ENCODE measurements around the gene TMCC2.

Gene TMCC2

DNA sequence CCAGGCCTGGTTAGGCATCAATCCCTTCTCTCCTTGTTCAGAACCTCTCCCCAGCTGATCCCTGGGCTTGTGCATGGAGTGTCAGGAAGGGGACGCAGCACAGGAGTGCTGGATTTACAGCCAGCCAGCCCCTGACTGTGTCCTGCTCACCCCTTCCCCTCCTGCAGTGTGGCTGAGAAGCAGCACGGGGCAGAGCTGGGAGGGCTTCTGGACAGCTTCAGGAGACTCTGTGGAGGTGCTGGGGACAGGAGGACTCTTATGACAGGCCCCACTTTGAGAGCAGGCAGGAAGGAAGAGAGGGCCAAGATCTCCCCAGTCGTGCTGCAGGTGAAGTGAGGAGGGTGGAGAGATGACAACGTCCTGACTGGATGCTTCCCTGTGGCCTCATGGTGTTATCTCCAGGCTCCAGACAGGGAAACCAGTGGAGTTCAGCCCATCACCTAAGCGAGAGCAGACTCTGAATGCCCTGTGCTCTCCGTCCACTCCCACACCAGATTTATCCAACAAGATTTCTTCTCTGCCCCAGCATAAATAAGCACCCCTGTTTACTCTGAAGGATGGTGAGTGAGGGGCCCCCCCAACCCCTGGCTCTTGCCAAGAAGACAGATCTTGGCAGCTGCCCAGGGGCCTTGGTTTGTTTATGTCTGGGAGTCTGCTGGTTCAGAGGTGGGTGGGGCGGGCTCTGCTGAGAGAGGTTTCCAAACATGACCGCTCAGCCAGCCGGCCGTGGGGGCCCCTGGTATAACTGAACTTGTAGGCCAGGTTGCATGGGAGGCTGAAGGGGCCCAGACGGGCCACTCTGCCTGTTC, 21.3 kb downstream of the TMCC2 start:
- H3K4me3 ChIP-seq (replicated peaks; ENCODE audit: insufficient read depth, low read length): no peak overlapping the region

DNA sequence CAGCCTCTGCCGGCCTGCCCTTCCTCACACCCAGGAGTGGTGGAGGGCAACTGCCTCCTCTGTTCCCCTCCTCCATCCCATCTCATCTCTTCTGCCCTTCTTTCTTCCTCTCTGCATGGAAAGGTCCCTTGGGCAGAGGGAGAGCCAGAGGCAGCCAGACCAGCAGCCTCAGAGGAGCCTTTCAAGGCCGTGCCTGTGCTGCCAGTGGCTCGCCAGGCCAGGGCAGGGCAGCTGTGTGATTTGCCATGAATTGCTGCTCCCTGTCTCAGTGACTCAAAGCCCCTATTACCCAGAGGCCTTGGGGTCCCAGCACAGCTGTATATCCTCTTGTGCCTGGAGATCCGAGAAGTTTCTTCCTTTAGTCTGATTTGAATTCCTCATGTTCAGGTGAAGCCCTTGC, 21.9 kb downstream of the TMCC2 start:
- no peak overlapping the region for H3K4me3 ChIP-seq (replicated peaks; ENCODE audit: insufficient read depth, low read length)
- no peak for DNase-seq (ENCODE audit: low read depth in 1 of 2, low spot score in 1 of 2)
- TF ChIP-seq POLR2AphosphoS5 (IDR thresholded peaks at IDR 0.05; ENCODE audit: low read depth) (no peak), SPI1 (IDR thresholded peaks at IDR 0.05; ENCODE audit: borderline replicate concordance, low read depth) (no peak), GABPA (IDR thresholded peaks at IDR 0.05; ENCODE audit: low read depth) (no peak)
- TF ChIP-seq, protein P1, sequence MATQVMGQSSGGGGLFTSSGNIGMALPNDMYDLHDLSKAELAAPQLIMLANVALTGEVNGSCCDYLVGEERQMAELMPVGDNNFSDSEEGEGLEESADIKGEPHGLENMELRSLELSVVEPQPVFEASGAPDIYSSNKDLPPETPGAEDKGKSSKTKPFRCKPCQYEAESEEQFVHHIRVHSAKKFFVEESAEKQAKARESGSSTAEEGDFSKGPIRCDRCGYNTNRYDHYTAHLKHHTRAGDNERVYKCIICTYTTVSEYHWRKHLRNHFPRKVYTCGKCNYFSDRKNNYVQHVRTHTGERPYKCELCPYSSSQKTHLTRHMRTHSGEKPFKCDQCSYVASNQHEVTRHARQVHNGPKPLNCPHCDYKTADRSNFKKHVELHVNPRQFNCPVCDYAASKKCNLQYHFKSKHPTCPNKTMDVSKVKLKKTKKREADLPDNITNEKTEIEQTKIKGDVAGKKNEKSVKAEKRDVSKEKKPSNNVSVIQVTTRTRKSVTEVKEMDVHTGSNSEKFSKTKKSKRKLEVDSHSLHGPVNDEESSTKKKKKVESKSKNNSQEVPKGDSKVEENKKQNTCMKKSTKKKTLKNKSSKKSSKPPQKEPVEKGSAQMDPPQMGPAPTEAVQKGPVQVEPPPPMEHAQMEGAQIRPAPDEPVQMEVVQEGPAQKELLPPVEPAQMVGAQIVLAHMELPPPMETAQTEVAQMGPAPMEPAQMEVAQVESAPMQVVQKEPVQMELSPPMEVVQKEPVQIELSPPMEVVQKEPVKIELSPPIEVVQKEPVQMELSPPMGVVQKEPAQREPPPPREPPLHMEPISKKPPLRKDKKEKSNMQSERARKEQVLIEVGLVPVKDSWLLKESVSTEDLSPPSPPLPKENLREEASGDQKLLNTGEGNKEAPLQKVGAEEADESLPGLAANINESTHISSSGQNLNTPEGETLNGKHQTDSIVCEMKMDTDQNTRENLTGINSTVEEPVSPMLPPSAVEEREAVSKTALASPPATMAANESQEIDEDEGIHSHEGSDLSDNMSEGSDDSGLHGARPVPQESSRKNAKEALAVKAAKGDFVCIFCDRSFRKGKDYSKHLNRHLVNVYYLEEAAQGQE (IDR thresholded peaks at IDR 0.05; ENCODE audit: insufficient replicate concordance, low read depth): no peak
- TF ChIP-seq, protein P2, sequence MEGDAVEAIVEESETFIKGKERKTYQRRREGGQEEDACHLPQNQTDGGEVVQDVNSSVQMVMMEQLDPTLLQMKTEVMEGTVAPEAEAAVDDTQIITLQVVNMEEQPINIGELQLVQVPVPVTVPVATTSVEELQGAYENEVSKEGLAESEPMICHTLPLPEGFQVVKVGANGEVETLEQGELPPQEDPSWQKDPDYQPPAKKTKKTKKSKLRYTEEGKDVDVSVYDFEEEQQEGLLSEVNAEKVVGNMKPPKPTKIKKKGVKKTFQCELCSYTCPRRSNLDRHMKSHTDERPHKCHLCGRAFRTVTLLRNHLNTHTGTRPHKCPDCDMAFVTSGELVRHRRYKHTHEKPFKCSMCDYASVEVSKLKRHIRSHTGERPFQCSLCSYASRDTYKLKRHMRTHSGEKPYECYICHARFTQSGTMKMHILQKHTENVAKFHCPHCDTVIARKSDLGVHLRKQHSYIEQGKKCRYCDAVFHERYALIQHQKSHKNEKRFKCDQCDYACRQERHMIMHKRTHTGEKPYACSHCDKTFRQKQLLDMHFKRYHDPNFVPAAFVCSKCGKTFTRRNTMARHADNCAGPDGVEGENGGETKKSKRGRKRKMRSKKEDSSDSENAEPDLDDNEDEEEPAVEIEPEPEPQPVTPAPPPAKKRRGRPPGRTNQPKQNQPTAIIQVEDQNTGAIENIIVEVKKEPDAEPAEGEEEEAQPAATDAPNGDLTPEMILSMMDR (IDR thresholded peaks at IDR 0.05; ENCODE audit: insufficient read depth, low read length): no peak
- no peaks in the 10 kb centered on the region for H3K27me3 ChIP-seq (ENCODE audit: insufficient read depth, poor library complexity, severe bottlenecking)
- H3K27ac ChIP-seq (replicated peaks): no peak overlapping the region

More for the DNA sequence above, 21.3 kb downstream of the TMCC2 start:
- DNase-seq (ENCODE audit: low read depth in 1 of 2, low spot score in 1 of 2): no peak
- H3K27ac ChIP-seq (replicated peaks): no peak overlapping the region
- H3K27me3 ChIP-seq (ENCODE audit: insufficient read depth, poor library complexity, severe bottlenecking): no peaks in the 10 kb centered on the region
- no peak for TF ChIP-seq GABPA (IDR thresholded peaks at IDR 0.05; ENCODE audit: low read depth)

DNA sequence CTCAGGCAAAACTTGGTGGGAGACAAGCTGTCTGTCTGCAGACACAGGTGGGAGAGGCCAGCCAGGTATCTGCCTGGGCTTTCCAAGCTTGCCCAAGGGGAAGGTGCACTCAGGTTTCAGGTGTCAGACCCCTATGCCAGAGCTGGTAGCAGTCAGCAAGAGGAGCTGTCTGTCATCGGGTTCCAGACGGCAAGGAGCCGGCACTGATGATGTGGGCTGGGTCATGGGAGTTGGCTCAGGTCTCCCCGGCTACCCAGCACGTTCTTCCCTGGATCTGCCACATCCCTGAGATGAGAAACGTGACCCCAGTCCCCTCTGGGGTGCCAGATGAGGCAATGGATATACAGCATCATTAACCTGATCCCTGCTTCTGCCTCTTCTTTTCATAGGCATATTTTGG, 23.0 kb downstream of the TMCC2 start:
- H3K27me3 ChIP-seq (ENCODE audit: insufficient read depth, poor library complexity, severe bottlenecking): no peaks in the 10 kb centered on the region
- H3K27ac ChIP-seq (replicated peaks): no peak overlapping the region
- no peak for DNase-seq (ENCODE audit: low read depth in 1 of 2, low spot score in 1 of 2)
- H3K4me3 ChIP-seq (replicated peaks; ENCODE audit: insufficient read depth, low read length): no peak overlapping the region
- TF ChIP-seq, protein P1 (IDR thresholded peaks at IDR 0.05; ENCODE audit: insufficient replicate concordance, low read depth): no peak
- TF ChIP-seq, protein P2 (IDR thresholded peaks at IDR 0.05; ENCODE audit: insufficient read depth, low read length): no peak
- TF ChIP-seq POLR2AphosphoS5 (IDR thresholded peaks at IDR 0.05; ENCODE audit: low read depth) (no peak), SPI1 (IDR thresholded peaks at IDR 0.05; ENCODE audit: borderline replicate concordance, low read depth) (no peak), GABPA (IDR thresholded peaks at IDR 0.05; ENCODE audit: low read depth) (no peak)

DNA sequence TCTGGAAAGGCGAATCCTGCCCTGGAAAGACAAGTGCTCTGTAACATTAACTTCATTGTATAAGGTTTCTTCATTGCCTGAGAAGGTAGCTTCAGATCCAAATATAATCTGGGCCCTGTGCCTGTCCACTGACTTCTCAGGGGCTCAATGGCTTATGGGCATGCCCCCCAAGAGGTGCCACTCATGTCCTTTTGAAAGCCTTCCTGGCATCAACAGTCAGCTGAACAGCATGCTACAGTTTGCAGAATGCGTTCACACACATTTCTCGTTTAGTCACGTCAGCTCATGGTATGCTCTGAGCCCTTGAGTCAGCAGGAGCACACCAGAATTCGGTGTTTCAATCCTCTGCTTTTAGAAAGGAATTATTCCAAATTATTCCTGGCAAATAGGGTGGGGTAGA, 23.8 kb downstream of the TMCC2 start:
- no peak for DNase-seq (ENCODE audit: low read depth in 1 of 2, low spot score in 1 of 2)
- TF ChIP-seq SPI1 (IDR thresholded peaks at IDR 0.05; ENCODE audit: borderline replicate concordance, low read depth): no peak
- TF ChIP-seq GABPA (IDR thresholded peaks at IDR 0.05; ENCODE audit: low read depth): no peak
- TF ChIP-seq POLR2AphosphoS5 (IDR thresholded peaks at IDR 0.05; ENCODE audit: low read depth): no peak
- TF ChIP-seq, protein P2 (IDR thresholded peaks at IDR 0.05; ENCODE audit: insufficient read depth, low read length): no peak
- TF ChIP-seq, protein P1 (IDR thresholded peaks at IDR 0.05; ENCODE audit: insufficient replicate concordance, low read depth): no peak
- Histone ChIP-seq H3K27ac (replicated peaks) (no peak overlapping the region), H3K4me3 (replicated peaks; ENCODE audit: insufficient read depth, low read length) (no peak overlapping the region), H3K27me3 (ENCODE audit: insufficient read depth, poor library complexity, severe bottlenecking) (no peaks in the 10 kb centered on the region)

Data from HL-60 (cell line).